H1 (cell line): ENCODE data around the gene TINAG. TPM values are rescaled to one million over a fixed set of nuclear protein-coding genes. Genes with fewer than 3 reads are reported as not detected.

ENCODE experiments used
- CTCF ChIA-PET: fragments of 300-600 bp; sonication (Branson Sonifier 250); formaldehyde crosslinking; loops from one replicate; lab custom pipeline; 2021; ENCODE audit not compliant: partially characterized antibody; lab: Charles Lee
- POLR2A ChIA-PET: fragments of 300-600 bp; sonication (Branson Sonifier 250); formaldehyde crosslinking; loops from one replicate; lab custom pipeline; 2021; ENCODE audit warnings: inconsistent platforms; ENCODE audit not compliant: partially characterized antibody; lab: Charles Lee
- DNase-seq, 2 experiments: peaks; one replicate each; pipeline versions ENCODE4 v3.0.0 to v3.0.0-alpha.2; 2010 to 2022; ENCODE audit warnings: low spot score in 2 of 2, low read depth in 1 of 2, mixed read lengths in 1 of 2
- FAIRE-seq: peaks from 2 replicates; lab custom pipeline; 2011; peaks lifted over from hg19 to GRCh38; lab: Jason Lieb, UNC
- H2AFZ ChIP-seq: 2 replicates; pipeline ENCODE4 v1.8.1; 2012; ENCODE audit warnings: low read length, inconsistent platforms
- H2AK5ac ChIP-seq: 2 replicates; pipeline ENCODE4 v1.6.1; 2013; ENCODE audit warnings: low read depth, low read length
- H2BK120ac ChIP-seq: replicated peaks from 2 replicates; pipeline ENCODE3; 2013; ENCODE audit warnings: low read depth, low read length, inconsistent platforms
- H2BK12ac ChIP-seq: 2 replicates; pipeline ENCODE4 v1.6.1; 2013; ENCODE audit warnings: low read depth, low read length
- H2BK15ac ChIP-seq: 2 replicates; pipeline ENCODE4 v1.6.1; 2013; ENCODE audit warnings: low read length
- H2BK20ac ChIP-seq: 2 replicates; pipeline ENCODE4 v1.6.1; 2013; ENCODE audit warnings: low read length
- H2BK5ac ChIP-seq: 2 replicates; pipeline ENCODE4 v1.6.1; 2013; ENCODE audit warnings: low read depth, low read length
- H3K14ac ChIP-seq: 2 replicates; pipeline ENCODE4 v1.6.1; 2013; ENCODE audit warnings: inconsistent platforms; ENCODE audit not compliant: insufficient read length
- H3K18ac ChIP-seq: 2 replicates; pipeline ENCODE4 v1.6.1; 2013; ENCODE audit warnings: low read length; ENCODE audit errors: extremely low read depth
- H3K23ac ChIP-seq: 2 replicates; pipeline ENCODE4 v1.6.1; 2013; ENCODE audit warnings: inconsistent platforms; ENCODE audit not compliant: insufficient read length
- H3K23me2 ChIP-seq: 2 replicates; pipeline ENCODE4 v1.6.1; 2013; ENCODE audit warnings: low read depth, low read length
- H3K27ac ChIP-seq: 2 replicates; pipeline ENCODE4 v1.6.1; 2011; ENCODE audit warnings: low read depth, low read length, inconsistent platforms
- H3K27me3 ChIP-seq, 4 experiments: replicated peaks in 1 of 4; 1 replicate in 1 of 4; 2 replicates in 3 of 4; pipeline versions ENCODE4 v1.6.1 to v1.8.1; 2011 to 2013; ENCODE audit warnings: low read length in 3 of 4, mild to moderate bottlenecking in 3 of 4, inconsistent platforms in 2 of 4, mixed read lengths in 2 of 4, moderate library complexity in 1 of 4; ENCODE audit not compliant: control insufficient read depth in 3 of 4, insufficient read depth in 3 of 4; ENCODE audit errors: extremely low read depth in 1 of 4
- H3K36me3 ChIP-seq, 4 experiments: 2 replicates each; pipeline versions ENCODE4 v1.6.1 to v1.8.1; 2011 to 2013; ENCODE audit warnings: mild to moderate bottlenecking in 4 of 4, low read length in 3 of 4, moderate library complexity in 2 of 4, control low read depth in 1 of 4, inconsistent platforms in 1 of 4; ENCODE audit not compliant: insufficient read depth in 4 of 4, control insufficient read depth in 2 of 4
- H3K4ac ChIP-seq: replicated peaks from 2 replicates; pipeline ENCODE3; 2013; ENCODE audit warnings: low read length, low read depth, mixed read lengths, inconsistent platforms; ENCODE audit not compliant: insufficient read length
- H3K4me1 ChIP-seq, 4 experiments: replicated peaks in 1 of 4; 1 replicate in 1 of 4; 2 replicates in 3 of 4; pipeline versions ENCODE4 v1.6.1 to v1.8.1; 2011 to 2013; ENCODE audit warnings: low read length in 3 of 4, inconsistent platforms in 2 of 4, mixed read lengths in 1 of 4; ENCODE audit not compliant: insufficient read depth in 4 of 4, control insufficient read depth in 3 of 4
- H3K4me2 ChIP-seq, 2 experiments: 2 replicates each; pipeline versions ENCODE4 v1.6.1 to v1.8.1; 2011 to 2013; ENCODE audit warnings: low read depth in 2 of 2, low read length in 2 of 2, control low read depth in 1 of 2, inconsistent platforms in 1 of 2, mild to moderate bottlenecking in 1 of 2; ENCODE audit not compliant: insufficient read depth in 1 of 2
- H3K4me3 ChIP-seq, 4 experiments: fragments of 200-600, 300-600 bp in 1 of 4; sonication (generic), shearing (Covaris generic), sonication (Bioruptor Twin) in 1 of 4; 2 replicates each; pipeline versions ENCODE4 v1.5.1 to v1.8.1; 2011 to 2016; ENCODE audit warnings: low read length in 4 of 4, low read depth in 3 of 4, control low read depth in 2 of 4, inconsistent platforms in 2 of 4, mild to moderate bottlenecking in 2 of 4, mixed read lengths in 1 of 4, moderate library complexity in 1 of 4; ENCODE audit not compliant: insufficient read depth in 2 of 4; ENCODE audit errors: extremely low read depth in 1 of 4
- H3K56ac ChIP-seq: replicated peaks from 2 replicates; pipeline ENCODE3; 2013; ENCODE audit warnings: low read depth, mild to moderate bottlenecking, mixed read lengths, low read length, inconsistent platforms; ENCODE audit not compliant: insufficient read length
- H3K79me1 ChIP-seq: 2 replicates; pipeline ENCODE4 v1.6.1; 2013; ENCODE audit warnings: low read depth, low read length, control low read depth
- H3K79me2 ChIP-seq, 2 experiments: 2 replicates each; pipeline versions ENCODE4 v1.6.1 to v1.8.1; 2012 to 2013; ENCODE audit warnings: low read length in 2 of 2, mild to moderate bottlenecking in 2 of 2, inconsistent platforms in 1 of 2; ENCODE audit not compliant: insufficient read depth in 2 of 2, control insufficient read depth in 1 of 2
- H3K9ac ChIP-seq, 4 experiments: replicated peaks in 1 of 4; 1 replicate in 1 of 4; 2 replicates in 3 of 4; pipeline versions ENCODE4 v1.6.1 to v1.8.1; 2011 to 2013; ENCODE audit warnings: low read depth in 3 of 4, low read length in 3 of 4, control low read depth in 2 of 4, mild to moderate bottlenecking in 2 of 4, moderate library complexity in 2 of 4, inconsistent platforms in 1 of 4; ENCODE audit errors: extremely low read depth in 1 of 4
- H3K9me3 ChIP-seq, 2 experiments: 2 replicates each; pipeline versions ENCODE4 v1.6.1 to v1.8.1; 2012 to 2013; ENCODE audit warnings: mild to moderate bottlenecking in 2 of 2, moderate library complexity in 2 of 2, control low read depth in 1 of 2, inconsistent platforms in 1 of 2, low read depth in 1 of 2, low read length in 1 of 2, mixed read lengths in 1 of 2; ENCODE audit not compliant: insufficient read depth in 2 of 2
- H4K20me1 ChIP-seq, 2 experiments: replicated peaks in 1 of 2; 2 replicates each; pipeline versions ENCODE3 to v1.8.1; 2011 to 2013; ENCODE audit warnings: inconsistent platforms in 2 of 2, low read length in 2 of 2, mild to moderate bottlenecking in 1 of 2; ENCODE audit not compliant: insufficient read depth in 2 of 2, control insufficient read depth in 1 of 2
- H4K5ac ChIP-seq: 2 replicates; pipeline ENCODE4 v1.6.1; 2013; ENCODE audit warnings: low read length, low read depth, mixed read lengths, inconsistent platforms; ENCODE audit not compliant: insufficient read length
- H4K8ac ChIP-seq: 2 replicates; pipeline ENCODE4 v1.8.0; 2013; ENCODE audit warnings: mild to moderate bottlenecking, moderate library complexity, low read length, inconsistent platforms; ENCODE audit not compliant: insufficient read depth; ENCODE audit errors: extremely low read depth
- H4K91ac ChIP-seq: replicated peaks from 2 replicates; pipeline ENCODE3; 2013; ENCODE audit warnings: low read length, mixed read lengths, inconsistent platforms; ENCODE audit not compliant: insufficient read length
- HDAC2 ChIP-seq, 2 experiments: fragments of 300-600 bp in 1 of 2; sonication (generic) in 1 of 2; IDR thresholded peaks; 2 replicates each; pipeline ENCODE4 v1.6.1; 2011 to 2012; ENCODE audit warnings: low read depth in 2 of 2, low read length in 2 of 2, mild to moderate bottlenecking in 2 of 2, moderate library complexity in 2 of 2, borderline replicate concordance in 1 of 2, inconsistent platforms in 1 of 2
- JUN ChIP-seq: IDR thresholded peaks from 2 replicates; pipeline ENCODE4 v1.6.1; 2011; ENCODE audit warnings: low read depth, mild to moderate bottlenecking, improper control_type of control experiment, low read length
- MAX ChIP-seq: IDR thresholded peaks from 2 replicates; pipeline ENCODE4 v1.6.1; 2012; ENCODE audit warnings: inconsistent platforms
- NANOG ChIP-seq: IDR thresholded peaks from 2 replicates; pipeline ENCODE4 v1.6.1; 2011; ENCODE audit warnings: low read length, low read depth, mild to moderate bottlenecking, inconsistent platforms; ENCODE audit not compliant: insufficient read depth, poor library complexity, severe bottlenecking
- NRF1 ChIP-seq: IDR thresholded peaks from 2 replicates; pipeline ENCODE4 v1.6.1; 2011; ENCODE audit warnings: mild to moderate bottlenecking, low read depth, low read length, improper control_type of control experiment
- POLR2A ChIP-seq, 2 experiments: IDR thresholded peaks; 1 replicate in 1 of 2; 2 replicates in 1 of 2; pipeline ENCODE4 v1.6.1; 2011; ENCODE audit warnings: low read depth in 2 of 2, low read length in 2 of 2, mild to moderate bottlenecking in 2 of 2; ENCODE audit errors: control extremely low read depth in 1 of 2
- RAD21 ChIP-seq, 2 experiments: IDR thresholded peaks in 1 of 2; conservative IDR thresholded peaks in 1 of 2; 2 replicates each; pipeline ENCODE4 v1.6.1; 2011; ENCODE audit warnings: low read depth in 2 of 2, low read length in 2 of 2, improper control_type of control experiment in 1 of 2, inconsistent platforms in 1 of 2, mild to moderate bottlenecking in 1 of 2, moderate library complexity in 1 of 2
- RFX5 ChIP-seq: IDR thresholded peaks from 2 replicates; pipeline ENCODE4 v1.6.1; 2011; ENCODE audit warnings: low read depth, low read length, improper control_type of control experiment, borderline replicate concordance
- RNF2 ChIP-seq: fragments of 200-900, 300-1000 bp; sonication (generic); IDR thresholded peaks from 2 replicates; pipeline ENCODE4 v1.7.1; 2016; ENCODE audit warnings: borderline replicate concordance, low read depth, mild to moderate bottlenecking, antibody characterized with exemption, low read length; ENCODE audit not compliant: poor library complexity, severe bottlenecking; ENCODE audit errors: missing control alignments
- SAP30 ChIP-seq: fragments of 300-600 bp; sonication (generic); IDR thresholded peaks from 2 replicates; pipeline ENCODE4 v1.7.1; 2012; ENCODE audit warnings: low read length, moderate library complexity, mild to moderate bottlenecking, inconsistent platforms; ENCODE audit not compliant: insufficient read depth, insufficient replicate concordance
- TAF1 ChIP-seq: IDR thresholded peaks from 2 replicates; pipeline ENCODE4 v1.6.1; 2011; ENCODE audit warnings: mild to moderate bottlenecking, low read depth, low read length
- TBP ChIP-seq: IDR thresholded peaks from 2 replicates; pipeline ENCODE4 v1.6.1; 2011; ENCODE audit warnings: low read depth, low read length, improper control_type of control experiment
- WGBS, 2 experiments: shearing (Covaris generic) in 1 of 2; methylation state at CpG; one replicate each; pipeline versions ENCODE4 v1.1.6 to v1.1.7; 2013 to 2015; ENCODE audit warnings: low lambda C conversion rate in 2 of 2, mixed read lengths in 2 of 2, inconsistent platforms in 1 of 2, low coverage in 1 of 2, missing lambda C conversion rate in 1 of 2; ENCODE audit not compliant: insufficient replicate concordance in 2 of 2, insufficient coverage in 1 of 2, insufficient read length in 1 of 2; ENCODE audit errors: extremely low coverage in 1 of 2, missing lambda C conversion rate in 1 of 2; 5-methylcytosine and 5-hydroxymethylcytosine counted together
- polyA plus RNA-seq, 7 experiments: library from polyadenylated mRNA; depleted of rRNA in 3 of 7; stranded (reverse) in 5 of 7; unstranded in 2 of 7; fragments of >200 nt in 5 of 7; fragments of 200-250 nt in 2 of 7; gene quantifications; 1 replicate in 5 of 7; 2 replicates in 1 of 7; 4 replicates in 1 of 7; pipeline versions ENCODE4 v1.2.1 to v1.2.3, GENCODE V29; 2011 to 2013; ENCODE audit warnings: missing spikeins in 2 of 7, mixed read lengths in 2 of 7
- total RNA-seq: library from RNA; stranded (reverse); fragmentation: NEBNext Ultra II Directional; extraction: Animal tissue kit (Norgen Biotek cat#: 25700); gene quantifications from 2 replicates; pipeline ENCODE4 v1.2.1, GENCODE V29; 2021

Gene TINAG
- total and polyA plus RNA-seq, 2 of the 8 experiments (the other 6 are each of a cell fraction or from before 2014, with no cell fraction given): not detected

- H2BK5ac ChIP-seq: no peak overlapping the region
- H3K9ac ChIP-seq: no peak overlapping the region
- H3K9me3 ChIP-seq: no peaks in the 10 kb centered on the region
- no peak overlapping the region for H3K27ac ChIP-seq
- H2BK12ac ChIP-seq: no peak overlapping the region
- H3K36me3 ChIP-seq: no peaks in the 10 kb centered on the region
- H4K5ac ChIP-seq: no peak overlapping the region
- no peak overlapping the region for H3K14ac ChIP-seq
- no peaks in the 10 kb centered on the region for H4K20me1 ChIP-seq
- no peak overlapping the region for H3K18ac ChIP-seq
- ChIA-PET POLR2A (no interaction called here), CTCF (interaction anchor here (1.3 kb wide), 1 partner anchor 383 kb away, joined by 3 read pairs; no protein-coding TSS in a partner anchor)
- no peak for DNase-seq
- H2BK120ac ChIP-seq: no peak overlapping the region
- H3K23ac ChIP-seq: no peak overlapping the region
- no peaks in the 10 kb centered on the region; the same call in 1 of the 2 replicates for H3K23me2 ChIP-seq
- no peaks in the 10 kb centered on the region for H3K27me3 ChIP-seq
- no peak overlapping the region for H3K4me3 ChIP-seq
- no peak overlapping the region for H2BK15ac ChIP-seq
- H3K4me2 ChIP-seq: no peak overlapping the region
- TF ChIP-seq NANOG (no peak), TAF1 (no peak), SAP30 (no peak), JUN (no peak), RNF2 (no peak), RFX5 (no peak), NRF1 (no peak), RAD21 (IDR thresholded peaks at IDR 0.05 in 1 of 2, conservative IDR thresholded peaks at IDR 0.05 in 1 of 2; ENCODE audit: low read depth in 2 of 2, low read length in 2 of 2) (no peak), HDAC2 (IDR thresholded peaks at IDR 0.05; ENCODE audit: borderline replicate concordance in 1 of 2, low read depth in 2 of 2, low read length in 2 of 2) (no peak), POLR2A (IDR thresholded peaks at IDR 0.05; ENCODE audit: control extremely low read depth in 1 of 2, low read depth in 2 of 2, low read length in 2 of 2) (no peak), TBP (no peak), MAX (no peak)
- TF ChIP-seq, all 59 proteins: peak for 0
- H2AFZ ChIP-seq: no peak overlapping the region
- H3K4ac ChIP-seq: no peak overlapping the region
- no peaks in the 10 kb centered on the region for H3K79me2 ChIP-seq
- no peak overlapping the region for H4K8ac ChIP-seq
- H2BK20ac ChIP-seq: no peak overlapping the region
- no peaks in the 10 kb centered on the region for H3K4me1 ChIP-seq
- H3K56ac ChIP-seq: no peak overlapping the region
- FAIRE-seq: no peak
- no peak overlapping the region for H2AK5ac ChIP-seq
- no peaks in the 10 kb centered on the region for H3K79me1 ChIP-seq
- WGBS, 2 experiments: 95% methylated on average over 2 of the region's 2 CpGs; no CpG with 5 or more reads in 1 of the 2 experiments
- H4K91ac ChIP-seq: no peak overlapping the region
Observed at GRCh38 chr6:54353975-54354374, 45.7 kb downstream of the TINAG start.
